ENCODE results near the gene PTH2R. TPM values are rescaled to one million over a fixed set of nuclear protein-coding genes. Genes with fewer than 3 reads are reported as not detected.

Gene PTH2R
- total and polyA plus RNA-seq, 9 of the 15 experiments (the other 6 are each of a cell fraction or from before 2014, with no cell fraction given) = 2.7 to 8.8 (median 4.2) TPM

DNA sequence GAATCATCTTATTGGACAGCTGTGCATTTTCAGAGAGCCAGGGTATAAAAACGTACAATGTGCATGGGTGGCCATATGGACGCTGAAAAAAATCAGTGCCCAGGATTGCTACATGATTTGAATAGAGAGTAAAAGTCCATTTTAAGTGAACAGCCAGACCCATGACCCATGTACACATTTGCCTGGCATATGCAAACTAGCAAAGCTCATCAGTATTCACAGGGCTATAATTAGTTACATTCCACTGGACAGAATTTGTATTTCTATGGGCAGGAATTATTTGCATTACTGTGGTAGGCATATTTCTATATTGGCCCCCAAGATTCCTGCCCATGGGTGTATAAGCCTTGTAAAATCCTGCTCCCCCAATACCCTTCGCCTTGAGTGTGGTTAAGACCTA, 78.8 kb downstream of the PTH2R start (continued):
- TF ChIP-seq, protein P1, sequence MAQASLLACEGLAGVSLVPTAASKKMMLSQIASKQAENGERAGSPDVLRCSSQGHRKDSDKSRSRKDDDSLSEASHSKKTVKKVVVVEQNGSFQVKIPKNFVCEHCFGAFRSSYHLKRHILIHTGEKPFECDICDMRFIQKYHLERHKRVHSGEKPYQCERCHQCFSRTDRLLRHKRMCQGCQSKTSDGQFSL (CRISPR knock-in tag; IDR thresholded peaks at IDR 0.05) = no peak
- TF ChIP-seq, protein P1 (tag; IDR thresholded peaks at IDR 0.05) = no peak
- TF ChIP-seq COPS2 (conservative IDR thresholded peaks at IDR 0.05) (no peak), ETV1 (tag; conservative IDR thresholded peaks at IDR 0.05; ENCODE audit: low read depth) (no peak), ZNF133 (CRISPR knock-in tag; IDR thresholded peaks at IDR 0.05) (no peak)

DNA sequence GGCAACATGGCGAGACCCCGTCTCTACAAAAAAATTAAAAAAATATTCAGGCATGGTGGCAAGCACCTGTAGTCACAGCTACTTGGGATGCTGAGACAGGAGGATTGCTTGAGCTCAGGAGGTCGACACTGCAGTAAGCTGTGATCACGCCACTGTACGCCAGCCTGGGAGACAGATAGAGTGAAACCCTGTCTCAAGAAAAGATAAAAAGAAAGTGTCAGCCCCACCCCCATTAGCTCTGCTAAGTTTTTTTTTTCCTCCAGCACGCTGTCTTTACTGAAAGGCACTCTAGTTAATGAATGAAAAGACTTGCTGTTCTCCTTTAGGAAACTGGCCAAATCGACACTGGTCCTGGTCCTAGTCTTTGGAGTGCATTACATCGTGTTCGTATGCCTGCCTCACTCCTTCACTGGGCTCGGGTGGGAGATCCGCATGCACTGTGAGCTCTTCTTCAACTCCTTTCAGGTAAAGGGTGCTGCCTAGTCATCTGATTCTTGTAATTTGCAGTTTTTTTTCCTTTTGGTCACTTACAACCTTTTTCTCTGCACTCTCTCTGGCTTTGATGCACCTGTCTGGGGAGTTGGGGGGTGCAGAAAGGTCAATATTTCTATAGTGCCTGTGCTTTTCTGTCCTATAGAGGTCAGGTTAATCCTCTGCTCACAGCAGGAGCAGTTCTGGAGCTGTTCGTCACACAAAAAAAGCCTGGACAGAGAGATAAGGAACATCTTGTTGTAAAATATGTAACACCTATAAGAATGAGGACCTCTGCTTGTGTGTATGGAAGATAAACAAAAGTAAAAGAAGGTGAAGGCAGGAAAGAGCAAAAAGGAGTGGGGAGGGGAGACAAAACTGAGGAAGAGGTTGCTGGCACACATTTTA, 82.3 kb downstream of the PTH2R start:
- Histone ChIP-seq H3K9ac (ENCODE audit: insufficient read depth in 1 of 2, low read depth in 2 of 2, low read length in 2 of 2) (peak overlapping the region in 1 of 2 experiments; percentile 34; a peak in 1 of 4 replicates), H3K4me3 (no peak overlapping the region), H4K20me1 (replicated peaks; ENCODE audit: control insufficient read depth, insufficient read depth, low read length) (no peaks in the 10 kb centered on the region), H2AFZ (ENCODE audit: low read depth, low read length) (peak overlapping the region; percentile 60), H3K4me2 (ENCODE audit: insufficient read depth, low read length) (peak overlapping the region; percentile 74), H3K79me2 (ENCODE audit: control insufficient read depth, insufficient read depth, low read length) (no peaks in the 10 kb centered on the region), H3K9me1 (ENCODE audit: control insufficient read depth, insufficient read depth, low read length) (no peaks in the 10 kb centered on the region), H3K9me3 (replicated peaks; ENCODE audit: control insufficient read depth, insufficient read depth, low read depth, low read length) (peaks cover 5% of the 10 kb centered on the region; the same call in 1 of the 2 replicates), H3K27ac (ENCODE audit: extremely low read depth, low read depth, low read length) (peak overlapping the region; percentile 72), H3K4me1 (replicated peaks in 1 of 2; ENCODE audit: control insufficient read depth in 2 of 2, insufficient read depth in 2 of 2, low read length in 2 of 2) (peaks cover 11 to 30% of the 10 kb centered on the region in 2 experiments; a peak in 3 of 5 replicates), H3K27me3 (ENCODE audit: control insufficient read depth in 2 of 2, insufficient read depth in 2 of 2, low read length in 2 of 2) (no peaks in the 10 kb centered on the region), H3K36me3 (ENCODE audit: control insufficient read depth, insufficient read depth, low read length) (no peaks in the 10 kb centered on the region)
- FAIRE-seq = peak; percentile 85
- ChIA-PET POLR2A (interaction anchor here (1.6 to 1.7 kb wide), 2 partner anchors 13 to 54 kb away, joined by 6 read pairs; no protein-coding TSS in a partner anchor), CTCF (ENCODE audit: low intra/inter-chr PET ratio) (no interaction called here)
- DNase-seq (ENCODE audit: extremely low read depth in 1 of 4, low spot score in 3 of 4) = peak; percentile 62 to 84 (median 64)
- intact Hi-C loops (cut with micrococcal nuclease) (loop anchor here (1.0 to 5.0 kb wide), 2 partner anchors 53 to 298 kb away; no protein-coding TSS in a partner anchor), in situ Hi-C loops (cut with MboI) (no loop called here)
- WGBS (ENCODE audit: insufficient coverage, low coverage, missing lambda C conversion rate) = 20% methylated on average over 12 of the region's 12 CpGs
- no TSS peak for BruUV-seq (replicated peaks)
- peak; percentile 92 for ATAC-seq
- TF ChIP-seq CTBP1 (IDR thresholded peaks at IDR 0.05; ENCODE audit: borderline replicate concordance) (peak; percentile 38; the same call in 1 of the 2 replicates), LCOR (CRISPR knock-in tag; IDR thresholded peaks at IDR 0.05) (0 out of 2 replicates have a peak, but pooled peaks have one; percentile 27), ZFP1 (CRISPR knock-in tag; IDR thresholded peaks at IDR 0.05) (no peak), GABPA (tag; conservative IDR thresholded peaks at IDR 0.05; ENCODE audit: low read depth) (no peak), CBFA2T3 (IDR thresholded peaks at IDR 0.05) (peak; percentile 97), DPF2 (IDR thresholded peaks at IDR 0.05) (peak; percentile 85), L3MBTL2 (IDR thresholded peaks at IDR 0.05) (0 out of 2 replicates have a peak, but pooled peaks have one; percentile 22)
- TF ChIP-seq, protein P2, sequence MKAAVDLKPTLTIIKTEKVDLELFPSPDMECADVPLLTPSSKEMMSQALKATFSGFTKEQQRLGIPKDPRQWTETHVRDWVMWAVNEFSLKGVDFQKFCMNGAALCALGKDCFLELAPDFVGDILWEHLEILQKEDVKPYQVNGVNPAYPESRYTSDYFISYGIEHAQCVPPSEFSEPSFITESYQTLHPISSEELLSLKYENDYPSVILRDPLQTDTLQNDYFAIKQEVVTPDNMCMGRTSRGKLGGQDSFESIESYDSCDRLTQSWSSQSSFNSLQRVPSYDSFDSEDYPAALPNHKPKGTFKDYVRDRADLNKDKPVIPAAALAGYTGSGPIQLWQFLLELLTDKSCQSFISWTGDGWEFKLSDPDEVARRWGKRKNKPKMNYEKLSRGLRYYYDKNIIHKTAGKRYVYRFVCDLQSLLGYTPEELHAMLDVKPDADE (conservative IDR thresholded peaks at IDR 0.05; ENCODE audit: control insufficient read depth, low read depth, low read length) = no peak
- TF ChIP-seq, protein P3, sequence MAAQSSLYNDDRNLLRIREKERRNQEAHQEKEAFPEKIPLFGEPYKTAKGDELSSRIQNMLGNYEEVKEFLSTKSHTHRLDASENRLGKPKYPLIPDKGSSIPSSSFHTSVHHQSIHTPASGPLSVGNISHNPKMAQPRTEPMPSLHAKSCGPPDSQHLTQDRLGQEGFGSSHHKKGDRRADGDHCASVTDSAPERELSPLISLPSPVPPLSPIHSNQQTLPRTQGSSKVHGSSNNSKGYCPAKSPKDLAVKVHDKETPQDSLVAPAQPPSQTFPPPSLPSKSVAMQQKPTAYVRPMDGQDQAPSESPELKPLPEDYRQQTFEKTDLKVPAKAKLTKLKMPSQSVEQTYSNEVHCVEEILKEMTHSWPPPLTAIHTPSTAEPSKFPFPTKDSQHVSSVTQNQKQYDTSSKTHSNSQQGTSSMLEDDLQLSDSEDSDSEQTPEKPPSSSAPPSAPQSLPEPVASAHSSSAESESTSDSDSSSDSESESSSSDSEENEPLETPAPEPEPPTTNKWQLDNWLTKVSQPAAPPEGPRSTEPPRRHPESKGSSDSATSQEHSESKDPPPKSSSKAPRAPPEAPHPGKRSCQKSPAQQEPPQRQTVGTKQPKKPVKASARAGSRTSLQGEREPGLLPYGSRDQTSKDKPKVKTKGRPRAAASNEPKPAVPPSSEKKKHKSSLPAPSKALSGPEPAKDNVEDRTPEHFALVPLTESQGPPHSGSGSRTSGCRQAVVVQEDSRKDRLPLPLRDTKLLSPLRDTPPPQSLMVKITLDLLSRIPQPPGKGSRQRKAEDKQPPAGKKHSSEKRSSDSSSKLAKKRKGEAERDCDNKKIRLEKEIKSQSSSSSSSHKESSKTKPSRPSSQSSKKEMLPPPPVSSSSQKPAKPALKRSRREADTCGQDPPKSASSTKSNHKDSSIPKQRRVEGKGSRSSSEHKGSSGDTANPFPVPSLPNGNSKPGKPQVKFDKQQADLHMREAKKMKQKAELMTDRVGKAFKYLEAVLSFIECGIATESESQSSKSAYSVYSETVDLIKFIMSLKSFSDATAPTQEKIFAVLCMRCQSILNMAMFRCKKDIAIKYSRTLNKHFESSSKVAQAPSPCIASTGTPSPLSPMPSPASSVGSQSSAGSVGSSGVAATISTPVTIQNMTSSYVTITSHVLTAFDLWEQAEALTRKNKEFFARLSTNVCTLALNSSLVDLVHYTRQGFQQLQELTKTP (IDR thresholded peaks at IDR 0.05; ENCODE audit: low read depth in 1 of 2, partially characterized antibody in 2 of 2) = no peak
